Caco-2 (cell line): ENCODE data around the gene AMDHD1. TPM values are rescaled to one million over a fixed set of nuclear protein-coding genes. Genes with fewer than 3 reads are reported as not detected.

Source experiments
- BruUV-seq: library from RNA; stranded (reverse); fragments of 400-500 nt; replicated peaks from 2 replicates; lab custom pipeline; 2021; lab: Mats Ljungman, UMichigan
- CTCF ChIA-PET: fragments of 300-600 bp; sonication (Branson Sonifier 250); formaldehyde crosslinking; loops from one replicate; lab custom pipeline; 2022; ENCODE audit warnings: antibody characterized with exemption; lab: Charles Lee
- POLR2A ChIA-PET: fragments of 300-600 bp; sonication (Branson Sonifier 250); formaldehyde crosslinking; loops from one replicate; lab custom pipeline; 2022; ENCODE audit warnings: antibody characterized with exemption; lab: Charles Lee
- DNase-seq, 2 experiments: peaks; one replicate each; pipeline versions ENCODE4 v3.0.0 to v3.0.0-alpha.2; 2020 to 2022
- H3K27me3 ChIP-seq: replicated peaks from 2 replicates; pipeline ENCODE4 v1.6.0; 2011; ENCODE audit warnings: low read length; ENCODE audit not compliant: control insufficient read depth, insufficient read depth
- H3K36me3 ChIP-seq: 2 replicates; pipeline ENCODE4 v1.5.1; 2011; ENCODE audit warnings: low read length; ENCODE audit not compliant: control insufficient read depth, insufficient read depth
- H3K4me1 ChIP-seq: fragments of 250-450 bp; sonication (Bioruptor Pico); 2 replicates; pipeline ENCODE4 v1.5.1; 2020; ENCODE audit warnings: mild to moderate bottlenecking
- H3K4me3 ChIP-seq: 2 replicates; pipeline ENCODE4 v1.5.1; 2011; ENCODE audit warnings: low read depth, mild to moderate bottlenecking, control low read depth, low read length
- H3K9me3 ChIP-seq: fragments of 250-450 bp; sonication (Bioruptor Pico); 2 replicates; pipeline ENCODE4 v1.5.1; 2020; ENCODE audit warnings: mild to moderate bottlenecking, moderate library complexity
- H3K27ac Mint-ChIP-seq: one replicate; pipeline ENCODE4 v1.8.0; 2022; ENCODE audit warnings: mixed read lengths; ENCODE audit not compliant: unreplicated experiment
- H3K27me3 Mint-ChIP-seq: one replicate; pipeline ENCODE4 v1.8.0; 2022; ENCODE audit warnings: mixed read lengths; ENCODE audit not compliant: insufficient read depth, unreplicated experiment
- H3K36me3 Mint-ChIP-seq: one replicate; pipeline ENCODE4 v1.8.0; 2022; ENCODE audit warnings: mild to moderate bottlenecking, mixed read lengths; ENCODE audit not compliant: insufficient read depth, unreplicated experiment
- H3K4me1 Mint-ChIP-seq: one replicate; pipeline ENCODE4 v1.8.0; 2022; ENCODE audit warnings: low read depth, mixed read lengths; ENCODE audit not compliant: unreplicated experiment
- H3K4me3 Mint-ChIP-seq: one replicate; pipeline ENCODE4 v1.8.0; 2022; ENCODE audit warnings: mild to moderate bottlenecking, moderate library complexity, mixed read lengths; ENCODE audit not compliant: unreplicated experiment
- H3K9me3 Mint-ChIP-seq: one replicate; pipeline ENCODE4 v1.8.0; 2022; ENCODE audit warnings: mixed read lengths; ENCODE audit not compliant: unreplicated experiment
- CTCF ChIP-seq, 2 experiments: fragments of 200-600 bp in 1 of 2; IDR thresholded peaks; 1 replicate in 1 of 2; 2 replicates in 1 of 2; pipeline versions ENCODE4 v1.5.1 to v1.8.0; 2011 to 2022; ENCODE audit warnings: antibody characterized with exemption in 1 of 2, control low read depth in 1 of 2, inconsistent platforms in 1 of 2, low read depth in 1 of 2, low read length in 1 of 2, mild to moderate bottlenecking in 1 of 2, moderate library complexity in 1 of 2; ENCODE audit not compliant: insufficient read depth in 1 of 2, severe bottlenecking in 1 of 2, unreplicated experiment in 1 of 2
- intact Hi-C: fragments of 100-400 bp; cut with micrococcal nuclease; formaldehyde crosslinking; loops from one replicate; pipeline ENCODE4 v1.10.0; 2022; ENCODE audit not compliant: unreplicated experiment
- total RNA-seq: library from RNA; stranded (reverse); gene quantifications from 2 replicates; pipeline ENCODE4 v1.2.3, GENCODE V29; 2022

AMDHD1 gene
- total RNA-seq, 1 experiment from 2014 or later, result 0.61 TPM

DNA sequence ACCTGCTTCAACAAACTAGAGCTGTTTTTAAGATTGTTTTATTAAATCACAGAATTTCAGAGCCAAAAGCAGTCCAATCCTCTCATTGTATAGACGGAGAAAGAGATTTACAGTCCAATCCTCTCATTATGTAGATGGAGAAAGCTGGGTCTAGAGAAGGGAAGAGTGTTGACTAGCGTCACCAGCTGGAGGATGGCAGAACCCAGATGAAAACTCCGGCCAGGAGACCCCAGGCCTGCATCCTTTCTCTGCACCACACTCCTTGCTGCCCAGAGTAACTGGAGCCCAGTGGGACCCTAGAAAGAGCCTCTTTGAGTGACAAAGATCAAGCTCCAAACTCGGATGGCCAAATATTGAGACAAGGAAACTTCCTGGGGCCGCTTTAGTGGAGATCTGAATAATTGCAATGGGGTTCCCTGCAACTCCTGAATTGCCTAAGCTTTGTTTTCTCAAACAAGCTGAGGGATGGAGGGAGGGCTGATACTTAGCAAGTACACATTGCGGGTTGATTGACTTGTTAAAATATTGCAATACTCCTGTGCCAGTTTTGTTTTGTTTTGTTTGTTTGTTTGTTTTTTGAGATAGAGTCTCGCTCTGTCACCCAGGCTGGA is 12.5 kb downstream of the AMDHD1 start:
- no peaks in the 10 kb centered on the region for H3K36me3 ChIP-seq
- peaks cover 4% of the 10 kb centered on the region for H3K27me3 Mint-ChIP-seq
- intact Hi-C loops, result no loop called here
- BruUV-seq, result no TSS peak
- H3K27me3 ChIP-seq, result no peaks in the 10 kb centered on the region
- TF ChIP-seq CTCF (IDR thresholded peaks at IDR 0.05; ENCODE audit: insufficient read depth in 1 of 2, low read depth in 1 of 2, low read length in 1 of 2, severe bottlenecking in 1 of 2, unreplicated experiment in 1 of 2), result no peak
- H3K4me3 ChIP-seq, result no peak overlapping the region
- no peaks in the 10 kb centered on the region for H3K4me1 Mint-ChIP-seq
- H3K4me1 ChIP-seq, result no peaks in the 10 kb centered on the region
- DNase-seq, result no peak
- no peaks in the 10 kb centered on the region for H3K9me3 ChIP-seq
- CTCF ChIA-PET, result no interaction called here
- no peaks in the 10 kb centered on the region for H3K9me3 Mint-ChIP-seq
- POLR2A ChIA-PET, result no interaction called here
- no peaks in the 10 kb centered on the region for H3K36me3 Mint-ChIP-seq
- no peak overlapping the region for H3K4me3 Mint-ChIP-seq
- no peak overlapping the region for H3K27ac Mint-ChIP-seq

GRCh38 chr12:95956557-95957145 is 13.5 kb downstream of the AMDHD1 start:
- no peak overlapping the region for H3K4me3 Mint-ChIP-seq
- no peaks in the 10 kb centered on the region for H3K36me3 ChIP-seq
- H3K27ac Mint-ChIP-seq, result no peak overlapping the region
- no peaks in the 10 kb centered on the region for H3K4me1 Mint-ChIP-seq
- BruUV-seq, result no TSS peak
- CTCF ChIA-PET, result no interaction called here
- H3K4me1 ChIP-seq, result no peaks in the 10 kb centered on the region
- no peaks in the 10 kb centered on the region for H3K9me3 ChIP-seq
- POLR2A ChIA-PET, result no interaction called here
- TF ChIP-seq CTCF (IDR thresholded peaks at IDR 0.05; ENCODE audit: insufficient read depth in 1 of 2, low read depth in 1 of 2, low read length in 1 of 2, severe bottlenecking in 1 of 2, unreplicated experiment in 1 of 2), result no peak
- H3K36me3 Mint-ChIP-seq, result no peaks in the 10 kb centered on the region
- intact Hi-C loops, result no loop called here
- no peaks in the 10 kb centered on the region for H3K9me3 Mint-ChIP-seq
- H3K4me3 ChIP-seq, result no peak overlapping the region
- DNase-seq, result no peak
- H3K27me3 Mint-ChIP-seq, result peaks cover 3% of the 10 kb centered on the region
- no peaks in the 10 kb centered on the region for H3K27me3 ChIP-seq

DNA sequence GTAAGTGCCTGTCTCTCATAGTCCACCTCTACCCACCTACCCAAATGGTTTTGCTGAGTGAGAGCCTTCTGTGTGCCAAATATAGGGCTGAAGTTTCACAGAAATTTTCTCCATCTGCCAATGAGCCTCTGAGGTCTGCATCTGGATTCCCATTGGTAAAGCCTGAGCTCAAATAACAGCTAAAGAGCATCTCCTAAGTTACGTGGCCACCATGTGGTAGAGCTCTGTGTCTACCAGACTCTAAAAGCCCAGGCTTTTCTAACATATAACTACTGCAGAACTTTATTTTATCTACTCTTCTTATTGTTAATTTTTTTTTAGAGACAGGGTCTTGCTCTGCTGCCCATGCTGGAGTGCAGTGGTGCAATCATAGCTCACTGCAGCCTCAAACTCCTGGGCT is 16.0 kb downstream of the AMDHD1 start:
- CTCF ChIA-PET, result interaction anchor here (0.7 to 1.4 kb wide), 6 partner anchors 16 to 376 kb away, joined by 3 to 23 read pairs (median 6); partner anchors contain the start of genes AMDHD1 and CCDC38
- peak; percentile 15 to 33 for TF ChIP-seq CTCF (IDR thresholded peaks at IDR 0.05; ENCODE audit: insufficient read depth in 1 of 2, low read depth in 1 of 2, low read length in 1 of 2, severe bottlenecking in 1 of 2, unreplicated experiment in 1 of 2)
- Histone ChIP-seq H3K9me3 (no peaks in the 10 kb centered on the region), H3K4me1 (no peaks in the 10 kb centered on the region), H3K4me3 (no peak overlapping the region), H3K36me3 (no peaks in the 10 kb centered on the region), H3K27me3 (no peaks in the 10 kb centered on the region)
- no peaks in the 10 kb centered on the region for H3K36me3 Mint-ChIP-seq
- no TSS peak for BruUV-seq
- H3K4me1 Mint-ChIP-seq, result no peaks in the 10 kb centered on the region
- intact Hi-C loops, result loop anchor here (1.0 kb wide), 3 partner anchors 40 to 139 kb away; no protein-coding TSS in a partner anchor
- DNase-seq, result peak in 1 of 2 experiments; percentile 28
- H3K27ac Mint-ChIP-seq, result no peak overlapping the region
- POLR2A ChIA-PET, result no interaction called here
- peaks cover 5% of the 10 kb centered on the region for H3K27me3 Mint-ChIP-seq
- no peak overlapping the region for H3K4me3 Mint-ChIP-seq
- H3K9me3 Mint-ChIP-seq, result no peaks in the 10 kb centered on the region
